CD4-positive, alpha-beta T cell (primary cell): ENCODE results near the gene NDUFB6. TPM values are rescaled to one million over a fixed set of nuclear protein-coding genes. Genes with fewer than 3 reads are reported as not detected.

ENCODE experiments used
- ATAC-seq: fragments of 200-7000 bp; cut with Tn5 transposase; one replicate; pipeline ENCODE4 v1.10.0; 2022; ENCODE audit warnings: mild to moderate bottlenecking; ENCODE audit not compliant: poor library complexity
- CTCF ChIA-PET: fragments of 350-600 bp; sonication (Branson Sonifier 250); formaldehyde crosslinking; loops from one replicate; lab custom pipeline; 2021; ENCODE audit warnings: antibody characterized with exemption, inconsistent platforms; lab: Charles Lee
- POLR2A ChIA-PET: fragments of 350-600 bp; sonication (Branson Sonifier 250); formaldehyde crosslinking; loops from one replicate; lab custom pipeline; 2021; ENCODE audit warnings: antibody characterized with exemption, inconsistent platforms; lab: Charles Lee
- DNase-seq, 14 experiments: peaks; one replicate each; pipeline ENCODE4 v3.0.0-alpha.2; 2013 to 2020; ENCODE audit warnings: mixed read lengths in 2 of 14
- H3K27ac ChIP-seq, 2 donors: one replicate each; pipeline versions ENCODE4 v1.5.1 to v1.7.0; 2013; ENCODE audit warnings: low read length in 2 of 2, low read depth in 1 of 2, mild to moderate bottlenecking in 1 of 2
- H3K27me3 ChIP-seq, 2 experiments: 1 replicate in 1 of 2; 2 replicates in 1 of 2; pipeline versions ENCODE4 v1.6.1 to v1.7.0; 2013; ENCODE audit warnings: low read length in 2 of 2, control low read depth in 1 of 2, mild to moderate bottlenecking in 1 of 2, moderate library complexity in 1 of 2; ENCODE audit not compliant: insufficient read depth in 2 of 2, control insufficient read depth in 1 of 2
- H3K36me3 ChIP-seq: one replicate; pipeline ENCODE4 v1.6.1; 2013; ENCODE audit warnings: low read length, control low read depth; ENCODE audit not compliant: insufficient read depth
- H3K4me1 ChIP-seq: one replicate; pipeline ENCODE4 v1.6.1; 2013; ENCODE audit warnings: low read length, control low read depth; ENCODE audit not compliant: insufficient read depth
- H3K4me3 ChIP-seq: one replicate; pipeline ENCODE4 v1.5.1; 2013; ENCODE audit warnings: mild to moderate bottlenecking, low read length, moderate library complexity
- H3K9me3 ChIP-seq, 2 experiments: 1 replicate in 1 of 2; 2 replicates in 1 of 2; pipeline versions ENCODE4 v1.6.1 to v1.7.0; 2013; ENCODE audit warnings: low read length in 2 of 2, mild to moderate bottlenecking in 2 of 2, control low read depth in 1 of 2, moderate library complexity in 1 of 2; ENCODE audit not compliant: control insufficient read depth in 1 of 2, insufficient read depth in 1 of 2
- H3K27ac Mint-ChIP-seq: one replicate; pipeline ENCODE4 v1.8.0; 2020; ENCODE audit warnings: mixed read lengths
- H3K27me3 Mint-ChIP-seq: one replicate; pipeline ENCODE4 v1.8.0; 2021; ENCODE audit warnings: mixed read lengths
- H3K36me3 Mint-ChIP-seq: one replicate; pipeline ENCODE4 v1.8.0; 2021; ENCODE audit warnings: low read depth, mixed read lengths
- H3K4me1 Mint-ChIP-seq: one replicate; pipeline ENCODE4 v1.8.0; 2021; ENCODE audit warnings: low read depth, mixed read lengths
- H3K4me3 Mint-ChIP-seq: one replicate; pipeline ENCODE4 v1.8.0; 2020; ENCODE audit warnings: mild to moderate bottlenecking, mixed read lengths
- H3K9me3 Mint-ChIP-seq: one replicate; pipeline ENCODE4 v1.8.0; 2020; ENCODE audit warnings: mixed read lengths
- CTCF ChIP-seq: fragments of 200-600 bp; IDR thresholded peaks from one replicate; pipeline ENCODE4 v1.8.0; 2022; ENCODE audit warnings: antibody characterized with exemption, mild to moderate bottlenecking
- intact Hi-C, 2 experiments: fragments of 100-400 bp; cut with DNase I in 1 of 2; cut with micrococcal nuclease in 1 of 2; formaldehyde crosslinking; loops; one replicate each; pipeline versions ENCODE4 v1.15.1 to v1.9.0; 2023 to 2025; cut with DNase I, micrococcal nuclease
- total RNA-seq, 174 experiments: library from RNA in 2 of 174; stranded (reverse) in 2 of 174; gene quantifications; one replicate each; pipeline ENCODE4 v1.2.3 and lab custom pipeline; 2021 to 2026

Gene NDUFB6
- total RNA-seq, 2 experiments from 2014 or later = 11.9 to 12.3 TPM

GRCh38 chr9:32589083-32589723 is 16.2 kb upstream of the NDUFB6 start:
- no peak overlapping the region for H3K27ac Mint-ChIP-seq
- intact Hi-C loops = loop anchor here in 1 of 2 experiments (10.0 kb wide), 1 partner anchor 636 kb away; no protein-coding TSS in a partner anchor
- ATAC-seq (no peak), DNase-seq (peak in 3 of 14 experiments; percentile 21 to 41 (median 38))
- Histone ChIP-seq H3K9me3 (no peaks in the 10 kb centered on the region), H3K4me3 (no peak overlapping the region), H3K27ac (no peak overlapping the region), H3K27me3 (peaks cover 4 to 5% of the 10 kb centered on the region in 2 experiments), H3K4me1 (no peaks in the 10 kb centered on the region), H3K36me3 (no peaks in the 10 kb centered on the region)
- peaks cover 50% of the 10 kb centered on the region for H3K27me3 Mint-ChIP-seq
- H3K36me3 Mint-ChIP-seq = no peaks in the 10 kb centered on the region
- ChIA-PET POLR2A (interaction anchor here (1.1 kb wide), 1 partner anchor 205 kb away, joined by 3 read pairs; the partner anchor contains the start of gene ACO1), CTCF (interaction anchor here (0.5 to 1.6 kb wide), 5 partner anchors 9 to 457 kb away, joined by 3 read pairs; no protein-coding TSS in a partner anchor)
- H3K4me3 Mint-ChIP-seq = no peak overlapping the region
- no peaks in the 10 kb centered on the region for H3K4me1 Mint-ChIP-seq
- TF ChIP-seq CTCF = peak; percentile 14
- no peaks in the 10 kb centered on the region for H3K9me3 Mint-ChIP-seq

- no peaks in the 10 kb centered on the region for H3K36me3 ChIP-seq
- POLR2A ChIA-PET = no interaction called here
- peaks cover 4 to 5% of the 10 kb centered on the region in 2 experiments for H3K27me3 ChIP-seq
- H3K27ac ChIP-seq = no peak overlapping the region
- H3K4me3 Mint-ChIP-seq = no peak overlapping the region
- H3K4me1 Mint-ChIP-seq = no peaks in the 10 kb centered on the region
- no peak for DNase-seq
- H3K4me1 ChIP-seq = no peaks in the 10 kb centered on the region
- no peak for ATAC-seq
- no peaks in the 10 kb centered on the region for H3K36me3 Mint-ChIP-seq
- peaks cover 53% of the 10 kb centered on the region for H3K27me3 Mint-ChIP-seq
- CTCF ChIA-PET = interaction anchor here (1.3 to 1.6 kb wide), 2 partner anchors 8 to 209 kb away, joined by 3 read pairs; no protein-coding TSS in a partner anchor
- no peak overlapping the region for H3K4me3 ChIP-seq
- intact Hi-C loops = loop anchor here in 1 of 2 experiments (10.0 kb wide), 1 partner anchor 637 kb away; no protein-coding TSS in a partner anchor
- no peak for TF ChIP-seq CTCF
- no peak overlapping the region for H3K27ac Mint-ChIP-seq
- no peaks in the 10 kb centered on the region for H3K9me3 Mint-ChIP-seq
- H3K9me3 ChIP-seq = no peaks in the 10 kb centered on the region
These were observed 14.9 kb upstream of the NDUFB6 start for GRCh38 chr9:32587901-32588300.

- Mint-ChIP-seq H3K4me3 (no peak overlapping the region), H3K27me3 (peaks cover 45% of the 10 kb centered on the region), H3K36me3 (no peaks in the 10 kb centered on the region), H3K4me1 (no peaks in the 10 kb centered on the region), H3K9me3 (no peaks in the 10 kb centered on the region), H3K27ac (no peak overlapping the region)
- CTCF ChIA-PET = no interaction called here
- H3K9me3 ChIP-seq = no peaks in the 10 kb centered on the region
- no peak for ATAC-seq
- no peak for TF ChIP-seq CTCF
- POLR2A ChIA-PET = no interaction called here
- peaks cover 0 to 5% of the 10 kb centered on the region in 2 experiments for H3K27me3 ChIP-seq
- H3K4me3 ChIP-seq = no peak overlapping the region
- no peak for DNase-seq
- no peaks in the 10 kb centered on the region for H3K36me3 ChIP-seq
- no peaks in the 10 kb centered on the region for H3K4me1 ChIP-seq
- H3K27ac ChIP-seq = no peak overlapping the region
- intact Hi-C loops = loop anchor here (5.0 to 10.0 kb wide), 2 partner anchors 640 to 643 kb away; no protein-coding TSS in a partner anchor
These were observed 11.8 kb upstream of the NDUFB6 start for GRCh38 chr9:32584784-32585183.
